Subcutaneous adipose tissue (tissue), 4 donors: ENCODE data around the gene ARHGEF18. TPM values are rescaled to one million over a fixed set of nuclear protein-coding genes. Genes with fewer than 3 reads are reported as not detected.

Experiments used
- CTCF ChIP-seq: fragments of 450-650 bp; IDR thresholded peaks from one replicate; pipeline ENCODE4 v1.5.1; 2016; ENCODE audit warnings: low read depth, mild to moderate bottlenecking, control low read depth, antibody characterized with exemption, moderate library complexity
- total RNA-seq, 4 donors: library from RNA; depleted of rRNA; stranded (reverse); fragments of >200 nt; gene quantifications; one replicate each; pipeline ENCODE4 v1.1.0, GENCODE V29; 2016

Gene ARHGEF18
- total RNA-seq, 4 donors from 2014 or later, result 10.9 to 18.5 (median 16.9) TPM

GRCh38 chr19:7318176-7318575, 30.6 kb upstream of the ARHGEF18 start:
- no peak for TF ChIP-seq CTCF

GRCh38 chr19:7326105-7326877, 22.4 kb upstream of the ARHGEF18 start:
- TF ChIP-seq CTCF, result no peak

GRCh38 chr19:7327802-7328201, 20.9 kb upstream of the ARHGEF18 start:
- TF ChIP-seq CTCF, result no peak

GRCh38 chr19:7328647-7329046, 20.1 kb upstream of the ARHGEF18 start:
- TF ChIP-seq CTCF, result no peak

GRCh38 chr19:7331446-7331845, 17.3 kb upstream of the ARHGEF18 start:
- no peak for TF ChIP-seq CTCF

- no peak for TF ChIP-seq CTCF
Measured at GRCh38 chr19:7333198-7334118, 15.3 kb upstream of the ARHGEF18 start.

GRCh38 chr19:7336321-7336973, 12.3 kb upstream of the ARHGEF18 start:
- no peak for TF ChIP-seq CTCF
